ENCODE results near the gene TBC1D4. TPM values are rescaled to one million over a fixed set of nuclear protein-coding genes. Genes with fewer than 3 reads are reported as not detected.

The TBC1D4 gene
- total RNA-seq, 1 experiment from 2014 or later = 15.1 TPM

GRCh38 chr13:75326173-75327134 lies 155.5 kb downstream of the TBC1D4 start:
- H3K36me3 ChIP-seq (ENCODE audit: low read depth, low read length) = no peaks in the 10 kb centered on the region
- DNase-seq = no peak
- H3K9ac ChIP-seq (ENCODE audit: low read length) = no peak overlapping the region
- ChIA-PET POLR2A (ENCODE audit: unreplicated experiment) (interaction anchor here (0.6 kb wide), 1 partner anchor 18 kb away, joined by 3 read pairs; no protein-coding TSS in a partner anchor), CTCF (no interaction called here)
- no peak for ATAC-seq
- intact Hi-C loops (cut with micrococcal nuclease) = no loop called here
- no peaks in the 10 kb centered on the region for H3K4me1 ChIP-seq (ENCODE audit: insufficient read depth, low read length)
- TF ChIP-seq EZH2phosphoT487 (IDR thresholded peaks at IDR 0.05; ENCODE audit: borderline replicate concordance, low read length) (no peak), EZH2 (IDR thresholded peaks at IDR 0.05; ENCODE audit: low read length, unreplicated experiment) (no peak), CTCF (conservative IDR thresholded peaks at IDR 0.05; ENCODE audit: low read depth, low read length) (no peak)
- H2AFZ ChIP-seq (ENCODE audit: low read length) = no peak overlapping the region
- no TSS peak for BruUV-seq (replicated peaks)
- no peak overlapping the region for H3K4me2 ChIP-seq (ENCODE audit: low read length)
- H3K79me2 ChIP-seq (ENCODE audit: low read length) = no peaks in the 10 kb centered on the region
- no peak overlapping the region for H3K4me3 ChIP-seq (ENCODE audit: low read length)
- no peaks in the 10 kb centered on the region for H3K9me3 ChIP-seq (ENCODE audit: low read length)
- no peaks in the 10 kb centered on the region for H3K9me2 ChIP-seq (replicated peaks; ENCODE audit: low read length)
- H4K20me1 ChIP-seq (ENCODE audit: low read length) = no peaks in the 10 kb centered on the region
- H3K27me3 ChIP-seq (ENCODE audit: low read length) = no peaks in the 10 kb centered on the region
- H3K27ac ChIP-seq (ENCODE audit: low read length) = no peak overlapping the region
- no peaks in the 10 kb centered on the region for H3F3A ChIP-seq (ENCODE audit: low read length, unreplicated experiment)

DNA sequence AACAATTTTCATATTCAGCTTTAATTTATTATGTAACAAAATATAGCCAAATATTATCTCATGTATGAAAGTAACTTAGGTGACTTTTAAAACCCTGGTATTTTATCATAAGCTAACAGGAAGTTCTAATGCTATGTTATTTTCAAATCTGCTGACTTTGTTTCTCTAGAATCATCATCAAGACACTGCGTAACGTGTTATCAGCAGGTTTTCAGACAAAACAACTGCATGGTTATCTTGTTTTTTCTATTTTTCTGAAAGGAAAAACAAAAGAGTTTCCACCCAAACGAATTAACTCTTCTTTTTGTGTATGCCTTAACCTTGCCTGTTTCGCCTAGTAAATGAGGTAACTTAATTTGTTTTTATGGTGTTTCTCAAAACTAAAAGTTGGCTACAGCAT lies 156.3 kb downstream of the TBC1D4 start:
- no TSS peak for BruUV-seq (replicated peaks)
- intact Hi-C loops (cut with micrococcal nuclease) = no loop called here
- DNase-seq (no peak), ATAC-seq (no peak)
- H3K4me1 ChIP-seq (ENCODE audit: insufficient read depth, low read length) = no peaks in the 10 kb centered on the region
- H3K27me3 ChIP-seq (ENCODE audit: low read length) = no peaks in the 10 kb centered on the region
- H3K9me2 ChIP-seq (replicated peaks; ENCODE audit: low read length) = no peaks in the 10 kb centered on the region
- H3K36me3 ChIP-seq (ENCODE audit: low read depth, low read length) = no peaks in the 10 kb centered on the region
- POLR2A ChIA-PET (ENCODE audit: unreplicated experiment) = interaction anchor here (0.6 kb wide), 1 partner anchor 18 kb away, joined by 3 read pairs; no protein-coding TSS in a partner anchor
- H3K27ac ChIP-seq (ENCODE audit: low read length) = no peak overlapping the region
- no peak overlapping the region for H2AFZ ChIP-seq (ENCODE audit: low read length)
- CTCF ChIA-PET = no interaction called here
- no peaks in the 10 kb centered on the region for H4K20me1 ChIP-seq (ENCODE audit: low read length)
- no peak overlapping the region for H3K4me3 ChIP-seq (ENCODE audit: low read length)
- no peak overlapping the region for H3K4me2 ChIP-seq (ENCODE audit: low read length)
- no peaks in the 10 kb centered on the region for H3K9me3 ChIP-seq (ENCODE audit: low read length)
- H3K79me2 ChIP-seq (ENCODE audit: low read length) = no peaks in the 10 kb centered on the region
- H3K9ac ChIP-seq (ENCODE audit: low read length) = no peak overlapping the region
- H3F3A ChIP-seq (ENCODE audit: low read length, unreplicated experiment) = no peaks in the 10 kb centered on the region
- TF ChIP-seq EZH2phosphoT487 (IDR thresholded peaks at IDR 0.05; ENCODE audit: borderline replicate concordance, low read length) = no peak
- TF ChIP-seq EZH2 (IDR thresholded peaks at IDR 0.05; ENCODE audit: low read length, unreplicated experiment) = no peak
- no peak for TF ChIP-seq CTCF (conservative IDR thresholded peaks at IDR 0.05; ENCODE audit: low read depth, low read length)

DNA sequence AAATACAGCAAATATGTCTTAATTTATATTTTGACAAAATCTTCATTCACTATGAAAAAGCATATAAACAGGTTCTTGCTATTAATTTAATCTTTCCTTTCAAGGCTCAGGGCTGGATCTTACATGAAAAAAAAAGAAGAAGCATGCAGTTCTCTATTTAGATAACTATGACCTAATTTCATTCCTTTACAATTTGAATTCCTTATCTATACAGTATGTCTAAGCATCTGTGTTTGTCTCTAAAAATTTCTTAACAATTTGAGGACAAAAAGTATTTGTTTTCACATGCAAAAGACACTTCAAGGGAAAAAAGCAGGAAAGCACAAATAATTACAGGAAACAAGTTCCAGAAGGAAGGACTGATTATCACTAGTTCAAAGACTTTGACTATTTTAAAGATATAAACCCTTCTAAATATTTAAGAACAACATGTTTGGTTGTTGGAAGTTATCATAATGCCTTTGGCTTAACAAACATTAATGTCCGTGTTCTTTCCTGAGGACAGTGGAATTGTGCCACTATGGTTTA lies 157.5 kb downstream of the TBC1D4 start:
- ChIA-PET POLR2A (ENCODE audit: unreplicated experiment) (no interaction called here), CTCF (no interaction called here)
- no peaks in the 10 kb centered on the region for H3K9me3 ChIP-seq (ENCODE audit: low read length)
- intact Hi-C loops (cut with micrococcal nuclease) = no loop called here
- H3K4me2 ChIP-seq (ENCODE audit: low read length) = no peak overlapping the region
- BruUV-seq (replicated peaks) = no TSS peak
- no peaks in the 10 kb centered on the region for H3F3A ChIP-seq (ENCODE audit: low read length, unreplicated experiment)
- no peak overlapping the region for H3K27ac ChIP-seq (ENCODE audit: low read length)
- no peaks in the 10 kb centered on the region for H4K20me1 ChIP-seq (ENCODE audit: low read length)
- no peaks in the 10 kb centered on the region for H3K27me3 ChIP-seq (ENCODE audit: low read length)
- no peaks in the 10 kb centered on the region for H3K36me3 ChIP-seq (ENCODE audit: low read depth, low read length)
- TF ChIP-seq EZH2 (IDR thresholded peaks at IDR 0.05; ENCODE audit: low read length, unreplicated experiment) (no peak), EZH2phosphoT487 (IDR thresholded peaks at IDR 0.05; ENCODE audit: borderline replicate concordance, low read length) (no peak), CTCF (conservative IDR thresholded peaks at IDR 0.05; ENCODE audit: low read depth, low read length) (no peak)
- H3K79me2 ChIP-seq (ENCODE audit: low read length) = no peaks in the 10 kb centered on the region
- ATAC-seq = no peak
- no peak overlapping the region for H3K9ac ChIP-seq (ENCODE audit: low read length)
- H3K9me2 ChIP-seq (replicated peaks; ENCODE audit: low read length) = no peaks in the 10 kb centered on the region
- no peak for DNase-seq
- no peak overlapping the region for H2AFZ ChIP-seq (ENCODE audit: low read length)
- no peak overlapping the region for H3K4me3 ChIP-seq (ENCODE audit: low read length)
- H3K4me1 ChIP-seq (ENCODE audit: insufficient read depth, low read length) = peaks cover 2% of the 10 kb centered on the region; the same call in 1 of the 2 replicates
